ENCODE data around the gene APC.
"Not testable (repeated sequence)": the region's sequence is repeated elsewhere in the genome, so short reads cannot be mapped to it uniquely, and the experiment has no call there.

DNA sequence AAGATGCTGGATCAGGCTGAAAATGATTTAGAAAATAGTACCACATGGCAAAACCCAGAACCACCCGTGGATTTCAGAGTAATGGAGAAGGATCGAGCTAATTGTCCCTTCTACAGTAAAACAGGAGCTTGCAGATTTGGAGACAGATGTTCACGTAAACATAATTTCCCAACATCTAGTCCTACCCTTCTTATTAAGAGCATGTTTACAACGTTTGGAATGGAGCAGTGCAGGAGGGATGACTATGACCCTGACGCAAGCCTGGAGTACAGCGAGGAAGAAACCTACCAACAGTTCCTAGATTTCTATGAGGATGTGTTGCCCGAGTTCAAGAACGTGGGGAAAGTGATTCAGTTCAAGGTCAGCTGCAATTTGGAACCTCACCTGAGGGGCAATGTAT, 154.4 kb downstream of the APC start:
- TF ChIP-seq, protein P1, sequence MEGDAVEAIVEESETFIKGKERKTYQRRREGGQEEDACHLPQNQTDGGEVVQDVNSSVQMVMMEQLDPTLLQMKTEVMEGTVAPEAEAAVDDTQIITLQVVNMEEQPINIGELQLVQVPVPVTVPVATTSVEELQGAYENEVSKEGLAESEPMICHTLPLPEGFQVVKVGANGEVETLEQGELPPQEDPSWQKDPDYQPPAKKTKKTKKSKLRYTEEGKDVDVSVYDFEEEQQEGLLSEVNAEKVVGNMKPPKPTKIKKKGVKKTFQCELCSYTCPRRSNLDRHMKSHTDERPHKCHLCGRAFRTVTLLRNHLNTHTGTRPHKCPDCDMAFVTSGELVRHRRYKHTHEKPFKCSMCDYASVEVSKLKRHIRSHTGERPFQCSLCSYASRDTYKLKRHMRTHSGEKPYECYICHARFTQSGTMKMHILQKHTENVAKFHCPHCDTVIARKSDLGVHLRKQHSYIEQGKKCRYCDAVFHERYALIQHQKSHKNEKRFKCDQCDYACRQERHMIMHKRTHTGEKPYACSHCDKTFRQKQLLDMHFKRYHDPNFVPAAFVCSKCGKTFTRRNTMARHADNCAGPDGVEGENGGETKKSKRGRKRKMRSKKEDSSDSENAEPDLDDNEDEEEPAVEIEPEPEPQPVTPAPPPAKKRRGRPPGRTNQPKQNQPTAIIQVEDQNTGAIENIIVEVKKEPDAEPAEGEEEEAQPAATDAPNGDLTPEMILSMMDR (IDR thresholded peaks at IDR 0.05; ENCODE audit: low read depth, low read length, missing input control) = not testable (repeated sequence)
- TF ChIP-seq GABPA (IDR thresholded peaks at IDR 0.05 in 1 of 2, conservative IDR thresholded peaks at IDR 0.05 in 1 of 2); SP1 (IDR thresholded peaks at IDR 0.05); RXRA (IDR thresholded peaks at IDR 0.05); HNF4A (conservative IDR thresholded peaks at IDR 0.05); YY1 (IDR thresholded peaks at IDR 0.05); HNF4G (IDR thresholded peaks at IDR 0.05); EGR1 (IDR thresholded peaks at IDR 0.05; ENCODE audit: low read depth in 2 of 2); RAD21 (IDR thresholded peaks at IDR 0.05); JUND (IDR thresholded peaks at IDR 0.05): not testable (repeated sequence)
- TF ChIP-seq, protein P2, sequence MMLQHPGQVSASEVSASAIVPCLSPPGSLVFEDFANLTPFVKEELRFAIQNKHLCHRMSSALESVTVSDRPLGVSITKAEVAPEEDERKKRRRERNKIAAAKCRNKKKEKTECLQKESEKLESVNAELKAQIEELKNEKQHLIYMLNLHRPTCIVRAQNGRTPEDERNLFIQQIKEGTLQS (IDR thresholded peaks at IDR 0.05) = not testable (repeated sequence)
- TF ChIP-seq, protein P3, sequence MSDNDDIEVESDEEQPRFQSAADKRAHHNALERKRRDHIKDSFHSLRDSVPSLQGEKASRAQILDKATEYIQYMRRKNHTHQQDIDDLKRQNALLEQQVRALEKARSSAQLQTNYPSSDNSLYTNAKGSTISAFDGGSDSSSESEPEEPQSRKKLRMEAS (IDR thresholded peaks at IDR 0.05) = not testable (repeated sequence)
- TF ChIP-seq, protein P4, sequence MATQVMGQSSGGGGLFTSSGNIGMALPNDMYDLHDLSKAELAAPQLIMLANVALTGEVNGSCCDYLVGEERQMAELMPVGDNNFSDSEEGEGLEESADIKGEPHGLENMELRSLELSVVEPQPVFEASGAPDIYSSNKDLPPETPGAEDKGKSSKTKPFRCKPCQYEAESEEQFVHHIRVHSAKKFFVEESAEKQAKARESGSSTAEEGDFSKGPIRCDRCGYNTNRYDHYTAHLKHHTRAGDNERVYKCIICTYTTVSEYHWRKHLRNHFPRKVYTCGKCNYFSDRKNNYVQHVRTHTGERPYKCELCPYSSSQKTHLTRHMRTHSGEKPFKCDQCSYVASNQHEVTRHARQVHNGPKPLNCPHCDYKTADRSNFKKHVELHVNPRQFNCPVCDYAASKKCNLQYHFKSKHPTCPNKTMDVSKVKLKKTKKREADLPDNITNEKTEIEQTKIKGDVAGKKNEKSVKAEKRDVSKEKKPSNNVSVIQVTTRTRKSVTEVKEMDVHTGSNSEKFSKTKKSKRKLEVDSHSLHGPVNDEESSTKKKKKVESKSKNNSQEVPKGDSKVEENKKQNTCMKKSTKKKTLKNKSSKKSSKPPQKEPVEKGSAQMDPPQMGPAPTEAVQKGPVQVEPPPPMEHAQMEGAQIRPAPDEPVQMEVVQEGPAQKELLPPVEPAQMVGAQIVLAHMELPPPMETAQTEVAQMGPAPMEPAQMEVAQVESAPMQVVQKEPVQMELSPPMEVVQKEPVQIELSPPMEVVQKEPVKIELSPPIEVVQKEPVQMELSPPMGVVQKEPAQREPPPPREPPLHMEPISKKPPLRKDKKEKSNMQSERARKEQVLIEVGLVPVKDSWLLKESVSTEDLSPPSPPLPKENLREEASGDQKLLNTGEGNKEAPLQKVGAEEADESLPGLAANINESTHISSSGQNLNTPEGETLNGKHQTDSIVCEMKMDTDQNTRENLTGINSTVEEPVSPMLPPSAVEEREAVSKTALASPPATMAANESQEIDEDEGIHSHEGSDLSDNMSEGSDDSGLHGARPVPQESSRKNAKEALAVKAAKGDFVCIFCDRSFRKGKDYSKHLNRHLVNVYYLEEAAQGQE (IDR thresholded peaks at IDR 0.05) = not testable (repeated sequence)
- TF ChIP-seq, protein P5, sequence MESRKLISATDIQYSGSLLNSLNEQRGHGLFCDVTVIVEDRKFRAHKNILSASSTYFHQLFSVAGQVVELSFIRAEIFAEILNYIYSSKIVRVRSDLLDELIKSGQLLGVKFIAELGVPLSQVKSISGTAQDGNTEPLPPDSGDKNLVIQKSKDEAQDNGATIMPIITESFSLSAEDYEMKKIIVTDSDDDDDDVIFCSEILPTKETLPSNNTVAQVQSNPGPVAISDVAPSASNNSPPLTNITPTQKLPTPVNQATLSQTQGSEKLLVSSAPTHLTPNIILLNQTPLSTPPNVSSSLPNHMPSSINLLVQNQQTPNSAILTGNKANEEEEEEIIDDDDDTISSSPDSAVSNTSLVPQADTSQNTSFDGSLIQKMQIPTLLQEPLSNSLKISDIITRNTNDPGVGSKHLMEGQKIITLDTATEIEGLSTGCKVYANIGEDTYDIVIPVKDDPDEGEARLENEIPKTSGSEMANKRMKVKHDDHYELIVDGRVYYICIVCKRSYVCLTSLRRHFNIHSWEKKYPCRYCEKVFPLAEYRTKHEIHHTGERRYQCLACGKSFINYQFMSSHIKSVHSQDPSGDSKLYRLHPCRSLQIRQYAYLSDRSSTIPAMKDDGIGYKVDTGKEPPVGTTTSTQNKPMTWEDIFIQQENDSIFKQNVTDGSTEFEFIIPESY (IDR thresholded peaks at IDR 0.05) = not testable (repeated sequence)

Data from liver (tissue), 3 donors.